ENCODE data around the gene RAPGEF2.

RAPGEF2 gene

GRCh38 chr4:159190651-159191050, 87.8 kb downstream of the RAPGEF2 start:
- no peak for TF ChIP-seq CTCF (IDR thresholded peaks at IDR 0.05; ENCODE audit: low read depth, low read length, missing control alignments)
- no peak overlapping the region for H3K4me3 ChIP-seq (replicated peaks; ENCODE audit: low read depth, low read length)
- DNase-seq (ENCODE audit: extremely low read depth, low read depth) = no peak

- no peak overlapping the region for H3K4me3 ChIP-seq (replicated peaks; ENCODE audit: low read depth, low read length)
- peak; percentile 40 for DNase-seq (ENCODE audit: extremely low read depth, low read depth)
- peak; percentile 50 for TF ChIP-seq CTCF (IDR thresholded peaks at IDR 0.05; ENCODE audit: low read depth, low read length, missing control alignments)
These were observed 89.1 kb downstream of the RAPGEF2 start for GRCh38 chr4:159191989-159192388.

DNA sequence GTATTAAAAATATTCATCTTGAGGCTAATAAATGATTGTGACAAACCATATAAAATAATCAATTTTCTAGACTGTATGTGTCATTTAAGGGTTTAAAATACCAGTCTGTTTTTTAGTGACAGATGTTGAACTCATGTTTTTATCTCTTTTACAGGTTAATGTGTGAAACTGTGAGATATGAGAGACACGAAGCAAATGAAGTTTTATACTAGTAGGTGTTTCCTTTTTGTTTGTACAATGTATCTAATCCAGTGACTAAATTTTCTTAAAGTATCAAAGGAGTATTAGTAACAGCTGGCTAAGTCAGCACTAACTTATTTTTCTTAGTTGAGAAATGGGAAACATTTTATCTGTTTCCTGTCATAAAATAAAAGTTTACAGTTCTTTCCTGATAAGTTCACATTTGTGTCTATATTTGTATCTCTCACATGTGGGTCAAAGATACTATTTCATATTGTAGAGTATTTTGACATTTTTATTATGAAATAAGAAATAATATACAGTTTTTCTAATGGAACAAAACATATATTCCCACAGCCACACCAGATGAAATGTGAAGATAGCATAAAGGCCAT, 90.3 kb downstream of the RAPGEF2 start:
- DNase-seq (ENCODE audit: extremely low read depth, low read depth) = no peak
- H3K4me3 ChIP-seq (replicated peaks; ENCODE audit: low read depth, low read length) = no peak overlapping the region
- TF ChIP-seq CTCF (IDR thresholded peaks at IDR 0.05; ENCODE audit: low read depth, low read length, missing control alignments) = no peak

- DNase-seq (ENCODE audit: extremely low read depth, low read depth) = no peak
- TF ChIP-seq CTCF (IDR thresholded peaks at IDR 0.05; ENCODE audit: low read depth, low read length, missing control alignments) = no peak
- no peak overlapping the region for H3K4me3 ChIP-seq (replicated peaks; ENCODE audit: low read depth, low read length)
These were observed 92.5 kb downstream of the RAPGEF2 start for GRCh38 chr4:159195361-159195769.

- no peak overlapping the region for H3K4me3 ChIP-seq (replicated peaks; ENCODE audit: low read depth, low read length)
- no peak for TF ChIP-seq CTCF (IDR thresholded peaks at IDR 0.05; ENCODE audit: low read depth, low read length, missing control alignments)
- no peak for DNase-seq (ENCODE audit: extremely low read depth, low read depth)
These were observed 94.5 kb downstream of the RAPGEF2 start for GRCh38 chr4:159197260-159197884.

- DNase-seq (ENCODE audit: extremely low read depth, low read depth) = no peak
- no peak for TF ChIP-seq CTCF (IDR thresholded peaks at IDR 0.05; ENCODE audit: low read depth, low read length, missing control alignments)
- no peak overlapping the region for H3K4me3 ChIP-seq (replicated peaks; ENCODE audit: low read depth, low read length)
These were observed 95.0 kb downstream of the RAPGEF2 start for GRCh38 chr4:159197885-159198269.

GRCh38 chr4:159199826-159200225, 96.9 kb downstream of the RAPGEF2 start:
- TF ChIP-seq CTCF (IDR thresholded peaks at IDR 0.05; ENCODE audit: low read depth, low read length, missing control alignments) = no peak
- DNase-seq (ENCODE audit: extremely low read depth, low read depth) = no peak
- no peak overlapping the region for H3K4me3 ChIP-seq (replicated peaks; ENCODE audit: low read depth, low read length)

Measured in HFF-Myc (cell line).